ENCODE data around the gene PSMC2.

GRCh38 chr7:103394566-103394965 lies 47.1 kb downstream of the PSMC2 start:
- TF ChIP-seq CTCF (IDR thresholded peaks at IDR 0.05), result no peak
- TF ChIP-seq POLR2A (IDR thresholded peaks at IDR 0.05), result no peak
